HCT116 (cell line): ENCODE measurements around the gene PHLDA1.

Source experiments
- TF ChIP-seq, protein P1 (sequence below), 3 experiments: fragments of 200-600 bp in 1 of 3; sonication (generic) in 1 of 3; IDR thresholded peaks in 2 of 3; conservative IDR thresholded peaks in 1 of 3; 2 replicates each; pipeline ENCODE4 v1.5.1; 2012 to 2017; ENCODE audit warnings: low read depth in 2 of 3, low read length in 2 of 3, antibody characterized with exemption in 1 of 3, borderline replicate concordance in 1 of 3, control low read depth in 1 of 3, mild to moderate bottlenecking in 1 of 3, mixed read lengths in 1 of 3, mixed run types in 1 of 3, moderate library complexity in 1 of 3; ENCODE audit not compliant: insufficient read depth in 1 of 3
- TF ChIP-seq, protein P2 (sequence below): IDR thresholded peaks from 2 replicates; pipeline ENCODE4 v1.6.1; 2012

DNA sequence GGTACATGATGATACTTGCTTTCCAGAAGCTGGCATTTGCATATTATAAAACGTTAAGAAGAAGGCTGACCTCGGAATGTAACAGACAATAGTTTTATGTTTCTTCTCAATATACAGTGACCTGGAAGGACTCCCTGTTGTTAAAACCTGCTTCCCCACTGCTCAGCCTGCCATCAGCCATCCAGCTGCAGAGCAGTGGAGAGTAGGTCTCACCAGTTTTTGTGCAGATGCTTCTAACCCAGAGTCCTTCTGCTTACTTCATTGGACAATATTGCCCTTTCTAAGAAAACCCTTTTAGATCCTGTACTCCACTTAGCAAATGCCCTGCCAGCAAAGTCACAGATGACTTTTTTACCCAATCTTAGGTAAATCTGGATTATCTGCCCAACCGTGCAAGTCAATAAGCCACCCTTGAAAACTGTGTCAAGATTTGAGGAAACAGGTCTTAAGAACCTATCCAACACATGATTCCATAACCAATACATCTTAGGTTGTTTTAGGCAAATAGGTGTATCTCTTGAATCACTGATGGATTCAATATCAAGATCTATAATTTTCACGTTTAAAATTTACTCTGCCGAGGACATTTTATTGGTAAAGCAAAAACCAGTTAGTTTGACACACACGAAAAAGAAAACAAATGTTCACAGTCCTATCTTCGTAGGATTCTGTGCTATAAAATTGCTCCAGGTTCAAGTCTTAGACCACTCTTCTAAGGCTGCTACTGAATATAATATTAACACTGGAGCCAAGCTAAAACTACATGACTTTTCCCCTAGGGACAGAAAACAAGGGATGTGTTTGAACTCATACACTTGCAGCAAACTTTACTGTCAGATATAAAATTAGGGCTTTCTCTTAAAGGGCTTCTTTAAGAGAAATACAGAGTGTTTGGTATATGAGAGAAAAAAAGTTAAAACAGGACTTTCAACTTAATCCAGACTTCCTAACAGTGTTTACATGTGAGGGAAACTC is 5.7 kb downstream of the PHLDA1 start:
- TF ChIP-seq, protein P1, sequence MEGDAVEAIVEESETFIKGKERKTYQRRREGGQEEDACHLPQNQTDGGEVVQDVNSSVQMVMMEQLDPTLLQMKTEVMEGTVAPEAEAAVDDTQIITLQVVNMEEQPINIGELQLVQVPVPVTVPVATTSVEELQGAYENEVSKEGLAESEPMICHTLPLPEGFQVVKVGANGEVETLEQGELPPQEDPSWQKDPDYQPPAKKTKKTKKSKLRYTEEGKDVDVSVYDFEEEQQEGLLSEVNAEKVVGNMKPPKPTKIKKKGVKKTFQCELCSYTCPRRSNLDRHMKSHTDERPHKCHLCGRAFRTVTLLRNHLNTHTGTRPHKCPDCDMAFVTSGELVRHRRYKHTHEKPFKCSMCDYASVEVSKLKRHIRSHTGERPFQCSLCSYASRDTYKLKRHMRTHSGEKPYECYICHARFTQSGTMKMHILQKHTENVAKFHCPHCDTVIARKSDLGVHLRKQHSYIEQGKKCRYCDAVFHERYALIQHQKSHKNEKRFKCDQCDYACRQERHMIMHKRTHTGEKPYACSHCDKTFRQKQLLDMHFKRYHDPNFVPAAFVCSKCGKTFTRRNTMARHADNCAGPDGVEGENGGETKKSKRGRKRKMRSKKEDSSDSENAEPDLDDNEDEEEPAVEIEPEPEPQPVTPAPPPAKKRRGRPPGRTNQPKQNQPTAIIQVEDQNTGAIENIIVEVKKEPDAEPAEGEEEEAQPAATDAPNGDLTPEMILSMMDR (IDR thresholded peaks at IDR 0.05 in 2 of 3, conservative IDR thresholded peaks at IDR 0.05 in 1 of 3; ENCODE audit: borderline replicate concordance in 1 of 3, insufficient read depth in 1 of 3, low read depth in 2 of 3, low read length in 2 of 3) = no peak
- TF ChIP-seq, protein P2, sequence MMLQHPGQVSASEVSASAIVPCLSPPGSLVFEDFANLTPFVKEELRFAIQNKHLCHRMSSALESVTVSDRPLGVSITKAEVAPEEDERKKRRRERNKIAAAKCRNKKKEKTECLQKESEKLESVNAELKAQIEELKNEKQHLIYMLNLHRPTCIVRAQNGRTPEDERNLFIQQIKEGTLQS = no peak
